H1 (cell line): Measurements from ENCODE around the gene ARID4B. TPM values are rescaled to one million over a fixed set of nuclear protein-coding genes. Genes with fewer than 3 reads are reported as not detected.

Experiments used
- CTCF ChIA-PET: fragments of 300-600 bp; sonication (Branson Sonifier 250); formaldehyde crosslinking; loops from one replicate; lab custom pipeline; 2021; ENCODE audit not compliant: partially characterized antibody; lab: Charles Lee
- POLR2A ChIA-PET: fragments of 300-600 bp; sonication (Branson Sonifier 250); formaldehyde crosslinking; loops from one replicate; lab custom pipeline; 2021; ENCODE audit warnings: inconsistent platforms; ENCODE audit not compliant: partially characterized antibody; lab: Charles Lee
- DNase-seq, 2 experiments: peaks; one replicate each; pipeline versions ENCODE4 v3.0.0 to v3.0.0-alpha.2; 2010 to 2022; ENCODE audit warnings: low spot score in 2 of 2, low read depth in 1 of 2, mixed read lengths in 1 of 2
- FAIRE-seq: peaks from 2 replicates; lab custom pipeline; 2011; peaks lifted over from hg19 to GRCh38; lab: Jason Lieb, UNC
- H2AFZ ChIP-seq: 2 replicates; pipeline ENCODE4 v1.8.1; 2012; ENCODE audit warnings: low read length, inconsistent platforms
- H2AK5ac ChIP-seq: 2 replicates; pipeline ENCODE4 v1.6.1; 2013; ENCODE audit warnings: low read depth, low read length
- H2BK120ac ChIP-seq: replicated peaks from 2 replicates; pipeline ENCODE3; 2013; ENCODE audit warnings: low read depth, low read length, inconsistent platforms
- H2BK12ac ChIP-seq: 2 replicates; pipeline ENCODE4 v1.6.1; 2013; ENCODE audit warnings: low read depth, low read length
- H2BK15ac ChIP-seq: 2 replicates; pipeline ENCODE4 v1.6.1; 2013; ENCODE audit warnings: low read length
- H2BK20ac ChIP-seq: 2 replicates; pipeline ENCODE4 v1.6.1; 2013; ENCODE audit warnings: low read length
- H2BK5ac ChIP-seq: 2 replicates; pipeline ENCODE4 v1.6.1; 2013; ENCODE audit warnings: low read depth, low read length
- H3K14ac ChIP-seq: 2 replicates; pipeline ENCODE4 v1.6.1; 2013; ENCODE audit warnings: inconsistent platforms; ENCODE audit not compliant: insufficient read length
- H3K18ac ChIP-seq: 2 replicates; pipeline ENCODE4 v1.6.1; 2013; ENCODE audit warnings: low read length; ENCODE audit errors: extremely low read depth
- H3K23ac ChIP-seq: 2 replicates; pipeline ENCODE4 v1.6.1; 2013; ENCODE audit warnings: inconsistent platforms; ENCODE audit not compliant: insufficient read length
- H3K23me2 ChIP-seq: 2 replicates; pipeline ENCODE4 v1.6.1; 2013; ENCODE audit warnings: low read depth, low read length
- H3K27ac ChIP-seq: 2 replicates; pipeline ENCODE4 v1.6.1; 2011; ENCODE audit warnings: low read depth, low read length, inconsistent platforms
- H3K27me3 ChIP-seq, 4 experiments: replicated peaks in 1 of 4; 1 replicate in 1 of 4; 2 replicates in 3 of 4; pipeline versions ENCODE4 v1.6.1 to v1.8.1; 2011 to 2013; ENCODE audit warnings: low read length in 3 of 4, mild to moderate bottlenecking in 3 of 4, inconsistent platforms in 2 of 4, mixed read lengths in 2 of 4, moderate library complexity in 1 of 4; ENCODE audit not compliant: control insufficient read depth in 3 of 4, insufficient read depth in 3 of 4; ENCODE audit errors: extremely low read depth in 1 of 4
- H3K36me3 ChIP-seq, 4 experiments: 2 replicates each; pipeline versions ENCODE4 v1.6.1 to v1.8.1; 2011 to 2013; ENCODE audit warnings: mild to moderate bottlenecking in 4 of 4, low read length in 3 of 4, moderate library complexity in 2 of 4, control low read depth in 1 of 4, inconsistent platforms in 1 of 4; ENCODE audit not compliant: insufficient read depth in 4 of 4, control insufficient read depth in 2 of 4
- H3K4ac ChIP-seq: replicated peaks from 2 replicates; pipeline ENCODE3; 2013; ENCODE audit warnings: low read length, low read depth, mixed read lengths, inconsistent platforms; ENCODE audit not compliant: insufficient read length
- H3K4me1 ChIP-seq, 4 experiments: replicated peaks in 1 of 4; 1 replicate in 1 of 4; 2 replicates in 3 of 4; pipeline versions ENCODE4 v1.6.1 to v1.8.1; 2011 to 2013; ENCODE audit warnings: low read length in 3 of 4, inconsistent platforms in 2 of 4, mixed read lengths in 1 of 4; ENCODE audit not compliant: insufficient read depth in 4 of 4, control insufficient read depth in 3 of 4
- H3K4me2 ChIP-seq, 2 experiments: 2 replicates each; pipeline versions ENCODE4 v1.6.1 to v1.8.1; 2011 to 2013; ENCODE audit warnings: low read depth in 2 of 2, low read length in 2 of 2, control low read depth in 1 of 2, inconsistent platforms in 1 of 2, mild to moderate bottlenecking in 1 of 2; ENCODE audit not compliant: insufficient read depth in 1 of 2
- H3K4me3 ChIP-seq, 4 experiments: fragments of 200-600, 300-600 bp in 1 of 4; sonication (generic), shearing (Covaris generic), sonication (Bioruptor Twin) in 1 of 4; 2 replicates each; pipeline versions ENCODE4 v1.5.1 to v1.8.1; 2011 to 2016; ENCODE audit warnings: low read length in 4 of 4, low read depth in 3 of 4, control low read depth in 2 of 4, inconsistent platforms in 2 of 4, mild to moderate bottlenecking in 2 of 4, mixed read lengths in 1 of 4, moderate library complexity in 1 of 4; ENCODE audit not compliant: insufficient read depth in 2 of 4; ENCODE audit errors: extremely low read depth in 1 of 4
- H3K56ac ChIP-seq: replicated peaks from 2 replicates; pipeline ENCODE3; 2013; ENCODE audit warnings: low read depth, mild to moderate bottlenecking, mixed read lengths, low read length, inconsistent platforms; ENCODE audit not compliant: insufficient read length
- H3K79me1 ChIP-seq: 2 replicates; pipeline ENCODE4 v1.6.1; 2013; ENCODE audit warnings: low read depth, low read length, control low read depth
- H3K79me2 ChIP-seq, 2 experiments: 2 replicates each; pipeline versions ENCODE4 v1.6.1 to v1.8.1; 2012 to 2013; ENCODE audit warnings: low read length in 2 of 2, mild to moderate bottlenecking in 2 of 2, inconsistent platforms in 1 of 2; ENCODE audit not compliant: insufficient read depth in 2 of 2, control insufficient read depth in 1 of 2
- H3K9ac ChIP-seq, 4 experiments: replicated peaks in 1 of 4; 1 replicate in 1 of 4; 2 replicates in 3 of 4; pipeline versions ENCODE4 v1.6.1 to v1.8.1; 2011 to 2013; ENCODE audit warnings: low read depth in 3 of 4, low read length in 3 of 4, control low read depth in 2 of 4, mild to moderate bottlenecking in 2 of 4, moderate library complexity in 2 of 4, inconsistent platforms in 1 of 4; ENCODE audit errors: extremely low read depth in 1 of 4
- H3K9me3 ChIP-seq, 2 experiments: 2 replicates each; pipeline versions ENCODE4 v1.6.1 to v1.8.1; 2012 to 2013; ENCODE audit warnings: mild to moderate bottlenecking in 2 of 2, moderate library complexity in 2 of 2, control low read depth in 1 of 2, inconsistent platforms in 1 of 2, low read depth in 1 of 2, low read length in 1 of 2, mixed read lengths in 1 of 2; ENCODE audit not compliant: insufficient read depth in 2 of 2
- H4K20me1 ChIP-seq, 2 experiments: replicated peaks in 1 of 2; 2 replicates each; pipeline versions ENCODE3 to v1.8.1; 2011 to 2013; ENCODE audit warnings: inconsistent platforms in 2 of 2, low read length in 2 of 2, mild to moderate bottlenecking in 1 of 2; ENCODE audit not compliant: insufficient read depth in 2 of 2, control insufficient read depth in 1 of 2
- H4K5ac ChIP-seq: 2 replicates; pipeline ENCODE4 v1.6.1; 2013; ENCODE audit warnings: low read length, low read depth, mixed read lengths, inconsistent platforms; ENCODE audit not compliant: insufficient read length
- H4K8ac ChIP-seq: 2 replicates; pipeline ENCODE4 v1.8.0; 2013; ENCODE audit warnings: mild to moderate bottlenecking, moderate library complexity, low read length, inconsistent platforms; ENCODE audit not compliant: insufficient read depth; ENCODE audit errors: extremely low read depth
- H4K91ac ChIP-seq: replicated peaks from 2 replicates; pipeline ENCODE3; 2013; ENCODE audit warnings: low read length, mixed read lengths, inconsistent platforms; ENCODE audit not compliant: insufficient read length
- CREB1 ChIP-seq: IDR thresholded peaks from 2 replicates; pipeline ENCODE4 v1.6.1; 2012; ENCODE audit warnings: inconsistent platforms
- EP300 ChIP-seq, 2 experiments: IDR thresholded peaks; 1 replicate in 1 of 2; 2 replicates in 1 of 2; pipeline ENCODE4 v1.6.1; 2011 to 2012; ENCODE audit warnings: low read depth in 2 of 2, low read length in 2 of 2, mild to moderate bottlenecking in 2 of 2, borderline replicate concordance in 1 of 2, inconsistent platforms in 1 of 2, moderate library complexity in 1 of 2
- KDM1A ChIP-seq: fragments of 200-600, 300-600 bp; sonication (generic); IDR thresholded peaks from 2 replicates; pipeline ENCODE4 v1.7.1; 2016; ENCODE audit warnings: mild to moderate bottlenecking, low read length, borderline replicate concordance
- KDM4A ChIP-seq: IDR thresholded peaks from one replicate; pipeline ENCODE4 v1.7.1; 2012; ENCODE audit warnings: low read depth, mild to moderate bottlenecking, moderate library complexity, low read length, inconsistent platforms; ENCODE audit not compliant: severe bottlenecking
- POLR2A ChIP-seq, 2 experiments: IDR thresholded peaks; 1 replicate in 1 of 2; 2 replicates in 1 of 2; pipeline ENCODE4 v1.6.1; 2011; ENCODE audit warnings: low read depth in 2 of 2, low read length in 2 of 2, mild to moderate bottlenecking in 2 of 2; ENCODE audit errors: control extremely low read depth in 1 of 2
- TAF1 ChIP-seq: IDR thresholded peaks from 2 replicates; pipeline ENCODE4 v1.6.1; 2011; ENCODE audit warnings: mild to moderate bottlenecking, low read depth, low read length
- ZNF274 ChIP-seq: IDR thresholded peaks from 2 replicates; pipeline ENCODE4 v1.7.0; 2012; ENCODE audit warnings: low read length, borderline replicate concordance; ENCODE audit errors: extremely low read depth
- WGBS, 2 experiments: shearing (Covaris generic) in 1 of 2; methylation state at CpG; one replicate each; pipeline versions ENCODE4 v1.1.6 to v1.1.7; 2013 to 2015; ENCODE audit warnings: low lambda C conversion rate in 2 of 2, mixed read lengths in 2 of 2, inconsistent platforms in 1 of 2, low coverage in 1 of 2, missing lambda C conversion rate in 1 of 2; ENCODE audit not compliant: insufficient replicate concordance in 2 of 2, insufficient coverage in 1 of 2, insufficient read length in 1 of 2; ENCODE audit errors: extremely low coverage in 1 of 2, missing lambda C conversion rate in 1 of 2; 5-methylcytosine and 5-hydroxymethylcytosine counted together
- polyA plus RNA-seq, 7 experiments: library from polyadenylated mRNA; depleted of rRNA in 3 of 7; stranded (reverse) in 5 of 7; unstranded in 2 of 7; fragments of >200 nt in 5 of 7; fragments of 200-250 nt in 2 of 7; gene quantifications; 1 replicate in 5 of 7; 2 replicates in 1 of 7; 4 replicates in 1 of 7; pipeline versions ENCODE4 v1.2.1 to v1.2.3, GENCODE V29; 2011 to 2013; ENCODE audit warnings: missing spikeins in 2 of 7, mixed read lengths in 2 of 7
- total RNA-seq: library from RNA; stranded (reverse); fragmentation: NEBNext Ultra II Directional; extraction: Animal tissue kit (Norgen Biotek cat#: 25700); gene quantifications from 2 replicates; pipeline ENCODE4 v1.2.1, GENCODE V29; 2021
- TF ChIP-seq, protein P1 (sequence below): IDR thresholded peaks from 2 replicates; pipeline ENCODE4 v1.6.1; 2011; ENCODE audit warnings: low read length, improper control_type of control experiment

The ARID4B gene
- total and polyA plus RNA-seq, 2 of the 8 experiments (the other 6 are each of a cell fraction or from before 2014, with no cell fraction given): 5.1 to 28.8 TPM

DNA sequence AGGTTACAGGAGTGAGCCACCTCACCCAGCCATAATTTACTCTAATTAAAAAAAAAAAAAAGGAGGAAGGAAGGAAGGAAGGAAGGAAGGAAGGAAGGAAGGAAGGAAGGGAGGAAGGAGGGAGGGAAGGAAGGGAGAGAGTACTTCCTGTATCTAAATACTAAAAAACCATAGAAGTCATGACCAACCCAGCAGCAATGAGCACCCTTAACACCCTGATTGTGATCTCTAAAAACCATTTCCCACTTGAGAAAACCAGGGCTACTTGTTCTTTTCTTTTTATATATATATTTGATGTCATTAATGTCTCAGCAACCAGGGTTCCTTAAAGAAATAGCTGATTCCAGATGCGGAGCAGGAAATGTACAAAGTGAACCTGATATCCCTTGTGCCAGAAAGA is 31.2 kb downstream of the ARID4B start:
- CTCF ChIA-PET: no interaction called here
- H2BK120ac ChIP-seq: no peak overlapping the region
- FAIRE-seq (no peak), DNase-seq (no peak)
- H3K23ac ChIP-seq: no peak overlapping the region
- no peak overlapping the region for H3K27ac ChIP-seq
- POLR2A ChIA-PET: no interaction called here
- H3K4me2 ChIP-seq: no peak overlapping the region
- H3K9ac ChIP-seq: no peak overlapping the region
- no peak overlapping the region for H2BK5ac ChIP-seq
- 100% methylated on average over 1 of the region's 1 CpG; no CpG with 5 or more reads in 1 of the 2 experiments for WGBS, 2 experiments
- no peak overlapping the region for H3K18ac ChIP-seq
- H2BK12ac ChIP-seq: no peak overlapping the region
- no peaks in the 10 kb centered on the region for H3K23me2 ChIP-seq
- H3K56ac ChIP-seq: no peak overlapping the region
- H3K79me2 ChIP-seq: peaks cover 22 to 97% of the 10 kb centered on the region in 2 experiments
- H2BK20ac ChIP-seq: no peak overlapping the region
- H3K4me1 ChIP-seq: peaks cover 0 to 2% (median 0%) of the 10 kb centered on the region in 4 experiments; a peak in 1 of 7 replicates
- H3K79me1 ChIP-seq: peaks cover 2% of the 10 kb centered on the region; the same call in 1 of the 2 replicates
- no peaks in the 10 kb centered on the region for H3K27me3 ChIP-seq
- no peak overlapping the region for H4K91ac ChIP-seq
- TF ChIP-seq CREB1 (no peak), EP300 (IDR thresholded peaks at IDR 0.05; ENCODE audit: borderline replicate concordance in 1 of 2, low read depth in 2 of 2, low read length in 2 of 2) (no peak), POLR2A (IDR thresholded peaks at IDR 0.05; ENCODE audit: control extremely low read depth in 1 of 2, low read depth in 2 of 2, low read length in 2 of 2) (no peak), TAF1 (no peak), ZNF274 (no peak), KDM4A (no peak), KDM1A (no peak)
- TF ChIP-seq, protein P1, sequence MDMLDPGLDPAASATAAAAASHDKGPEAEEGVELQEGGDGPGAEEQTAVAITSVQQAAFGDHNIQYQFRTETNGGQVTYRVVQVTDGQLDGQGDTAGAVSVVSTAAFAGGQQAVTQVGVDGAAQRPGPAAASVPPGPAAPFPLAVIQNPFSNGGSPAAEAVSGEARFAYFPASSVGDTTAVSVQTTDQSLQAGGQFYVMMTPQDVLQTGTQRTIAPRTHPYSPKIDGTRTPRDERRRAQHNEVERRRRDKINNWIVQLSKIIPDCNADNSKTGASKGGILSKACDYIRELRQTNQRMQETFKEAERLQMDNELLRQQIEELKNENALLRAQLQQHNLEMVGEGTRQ: no peak
- H2BK15ac ChIP-seq: no peak overlapping the region
- H4K20me1 ChIP-seq: peaks cover 6 to 11% of the 10 kb centered on the region in 2 experiments
- H4K8ac ChIP-seq: no peak overlapping the region
- 0 out of 8 replicates have a peak, but pooled peaks cover 0 to 7% (median 0%) of the 10 kb centered on the region in 4 experiments for H3K36me3 ChIP-seq
- no peak overlapping the region for H3K14ac ChIP-seq
- H2AK5ac ChIP-seq: no peak overlapping the region
- H2AFZ ChIP-seq: no peak overlapping the region
- H3K4ac ChIP-seq: no peak overlapping the region
- H3K4me3 ChIP-seq: no peak overlapping the region
- no peak overlapping the region for H4K5ac ChIP-seq
- peaks cover 2 to 16% of the 10 kb centered on the region in 2 experiments; a peak in 2 of 4 replicates for H3K9me3 ChIP-seq
